HPDE6-E6E7 (cell line): Measurements from ENCODE around the gene FEV.
A peak's percentile ranks its signal among the peaks of the same experiment; 100 is the strongest.

Experiments
- DNase-seq: peaks from one replicate; pipeline ENCODE4 v3.0.0; 2011; ENCODE audit warnings: missing footprints; ENCODE audit errors: extremely low spot score

Gene FEV

DNA sequence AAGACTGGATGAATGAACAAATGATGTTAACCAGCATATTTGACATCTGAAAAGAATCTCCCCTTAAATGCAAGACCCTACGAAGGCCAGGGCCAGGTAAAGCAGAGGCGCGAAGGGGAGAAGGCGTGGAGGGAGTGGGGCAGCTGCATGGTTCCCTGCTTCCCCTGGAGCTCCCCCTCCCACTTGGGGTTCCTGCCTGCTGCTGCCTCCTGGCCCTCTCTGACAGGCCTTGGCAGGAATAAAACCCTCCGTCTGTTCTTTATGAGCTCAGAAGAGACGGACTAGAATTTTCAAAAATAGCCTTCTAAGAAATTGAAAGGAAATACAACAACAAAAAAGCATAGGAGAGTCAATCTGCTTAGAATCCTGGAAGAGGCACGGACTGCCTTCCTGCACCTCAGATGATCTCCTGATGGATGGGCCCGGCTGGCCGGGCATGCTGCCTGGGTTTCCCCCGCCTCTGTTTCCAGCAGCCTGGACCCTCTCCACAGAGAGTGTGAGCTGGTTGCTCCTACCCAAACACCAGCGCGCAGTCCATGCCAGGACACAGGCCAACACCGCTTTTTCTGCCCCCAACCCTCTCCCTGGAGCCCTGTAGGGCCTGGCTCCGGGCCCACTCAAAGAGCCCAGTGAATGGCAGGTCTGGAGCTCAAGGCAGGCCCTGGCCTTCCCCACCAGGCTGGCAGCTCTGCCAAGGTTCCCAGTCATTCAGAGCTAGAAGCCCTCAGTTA is 32.4 kb upstream of the FEV start:
- DNase-seq, result no peak

DNA sequence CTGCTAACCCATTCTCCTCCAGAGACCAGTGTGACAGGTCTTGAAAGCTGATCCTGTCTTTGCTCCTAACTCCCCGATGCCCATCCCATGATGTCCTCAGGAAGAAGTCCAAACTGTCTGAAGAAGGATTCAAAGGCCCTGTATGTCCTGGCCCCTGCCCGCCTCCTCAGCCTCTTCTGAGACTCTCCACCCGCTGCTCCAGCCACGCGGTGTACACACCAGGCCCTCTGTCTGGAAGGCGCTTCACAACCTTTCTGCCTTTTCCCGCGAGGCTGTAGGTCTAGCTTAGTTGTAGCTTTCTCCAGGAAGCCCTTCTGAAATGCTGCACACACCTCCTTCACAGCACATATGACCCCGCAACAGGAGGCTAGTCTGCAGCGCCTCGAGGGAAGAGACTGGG is 31.7 kb upstream of the FEV start:
- DNase-seq, result no peak

DNA sequence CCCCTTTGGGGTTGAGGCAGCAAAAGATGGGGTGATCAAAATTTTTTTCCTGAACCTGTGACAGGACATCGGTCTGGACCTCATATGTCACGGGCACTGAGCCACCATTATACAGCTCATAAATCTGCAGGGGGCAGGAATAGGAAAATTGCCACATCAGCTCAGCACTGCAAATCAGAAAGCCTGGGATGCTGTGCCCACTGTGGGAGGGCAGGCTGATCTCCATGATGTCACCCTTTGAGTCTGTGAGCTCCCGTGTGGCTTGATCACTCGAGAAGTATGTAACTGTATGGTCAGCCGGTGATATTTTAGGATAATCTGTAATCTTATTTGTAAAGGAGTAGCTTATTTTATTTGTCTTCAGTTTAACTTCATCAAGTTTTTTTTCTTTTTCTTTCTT is 25.9 kb upstream of the FEV start:
- no peak for DNase-seq

DNA sequence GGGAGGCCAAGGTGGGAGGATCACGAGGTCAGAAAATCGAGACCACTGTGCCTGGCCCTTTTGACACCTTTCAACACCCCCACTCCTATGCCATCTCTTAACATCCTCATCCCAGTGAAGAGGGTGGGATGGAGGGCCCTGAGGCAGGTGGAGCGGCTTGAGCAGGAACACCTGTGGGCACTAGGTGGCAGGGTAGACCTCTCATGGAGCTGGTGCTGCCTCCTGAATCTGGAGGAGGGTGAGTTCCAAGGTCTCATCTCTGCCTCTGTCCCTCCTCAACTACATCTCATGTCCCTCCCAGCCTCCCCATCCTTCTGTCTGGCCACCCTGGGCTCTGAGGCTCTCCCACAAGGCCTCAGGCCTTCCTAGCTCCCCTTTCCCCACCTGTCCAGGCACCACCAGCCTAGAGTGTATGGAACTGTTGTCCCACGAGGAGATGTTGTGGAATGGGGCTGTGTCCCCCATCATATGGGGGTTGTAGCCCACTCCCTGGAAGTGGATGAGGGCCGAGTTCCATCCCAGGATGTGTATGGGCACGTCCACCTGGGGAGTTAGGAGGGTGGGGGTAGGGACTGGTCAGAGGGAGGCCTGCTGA is 25.3 kb upstream of the FEV start:
- DNase-seq, result peak; percentile 70

DNA sequence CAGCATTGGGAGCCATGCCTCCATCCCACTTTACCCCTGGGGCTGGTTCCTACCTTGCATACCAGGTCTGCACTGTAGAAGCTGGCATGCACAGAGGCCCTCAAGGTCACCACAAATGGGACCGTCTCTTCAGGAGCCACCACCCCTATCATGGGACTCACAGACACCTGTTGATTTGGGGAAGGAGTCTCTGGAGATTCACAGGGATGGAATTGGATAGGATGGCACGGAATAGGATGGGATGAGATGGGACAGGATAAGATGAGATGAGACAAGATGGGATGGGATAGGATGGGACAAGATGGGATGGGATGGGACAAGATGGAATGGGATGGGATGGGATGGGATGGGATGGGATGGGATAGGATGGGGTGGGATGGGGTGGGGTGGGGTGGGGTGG is 24.3 kb upstream of the FEV start:
- no peak for DNase-seq

DNA sequence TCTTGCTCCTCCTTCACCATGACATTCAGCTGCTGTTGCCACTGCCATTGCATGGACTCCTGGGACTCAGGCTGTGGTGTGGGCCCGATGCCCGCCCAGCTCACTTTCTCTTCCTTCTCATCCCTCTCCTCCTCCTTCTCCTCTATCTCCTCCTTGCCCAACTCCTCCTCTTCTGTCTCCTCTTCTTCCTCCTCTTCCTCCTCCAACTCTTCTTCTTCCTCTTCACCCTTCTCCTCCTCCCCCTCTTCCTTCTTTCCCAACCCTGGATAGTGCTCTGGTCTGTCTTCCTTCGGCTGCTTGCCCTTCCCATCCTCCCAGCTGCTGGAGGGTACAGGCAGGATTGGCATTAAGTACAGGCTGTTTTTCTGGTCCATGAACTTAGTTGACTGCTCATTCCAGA is 19.0 kb upstream of the FEV start:
- DNase-seq, result no peak

DNA sequence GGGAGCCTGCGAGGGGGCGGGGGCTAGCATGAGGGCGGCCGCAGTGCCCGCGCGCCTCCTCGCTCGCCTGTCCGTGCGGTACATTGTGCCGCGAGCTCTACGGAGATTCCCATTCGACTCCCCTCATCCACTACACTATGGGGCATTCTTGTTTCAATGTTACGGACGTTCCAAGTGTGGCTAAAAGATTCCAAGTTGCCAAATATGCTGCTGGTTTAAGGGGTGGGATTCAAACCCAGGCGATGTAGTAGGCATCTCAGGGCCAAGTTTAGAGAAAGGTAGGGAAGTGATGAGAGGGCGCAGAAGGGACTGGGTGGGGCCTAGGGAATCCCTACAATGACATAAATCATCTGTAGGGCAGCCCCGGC is 18.3 kb upstream of the FEV start:
- no peak for DNase-seq

DNA sequence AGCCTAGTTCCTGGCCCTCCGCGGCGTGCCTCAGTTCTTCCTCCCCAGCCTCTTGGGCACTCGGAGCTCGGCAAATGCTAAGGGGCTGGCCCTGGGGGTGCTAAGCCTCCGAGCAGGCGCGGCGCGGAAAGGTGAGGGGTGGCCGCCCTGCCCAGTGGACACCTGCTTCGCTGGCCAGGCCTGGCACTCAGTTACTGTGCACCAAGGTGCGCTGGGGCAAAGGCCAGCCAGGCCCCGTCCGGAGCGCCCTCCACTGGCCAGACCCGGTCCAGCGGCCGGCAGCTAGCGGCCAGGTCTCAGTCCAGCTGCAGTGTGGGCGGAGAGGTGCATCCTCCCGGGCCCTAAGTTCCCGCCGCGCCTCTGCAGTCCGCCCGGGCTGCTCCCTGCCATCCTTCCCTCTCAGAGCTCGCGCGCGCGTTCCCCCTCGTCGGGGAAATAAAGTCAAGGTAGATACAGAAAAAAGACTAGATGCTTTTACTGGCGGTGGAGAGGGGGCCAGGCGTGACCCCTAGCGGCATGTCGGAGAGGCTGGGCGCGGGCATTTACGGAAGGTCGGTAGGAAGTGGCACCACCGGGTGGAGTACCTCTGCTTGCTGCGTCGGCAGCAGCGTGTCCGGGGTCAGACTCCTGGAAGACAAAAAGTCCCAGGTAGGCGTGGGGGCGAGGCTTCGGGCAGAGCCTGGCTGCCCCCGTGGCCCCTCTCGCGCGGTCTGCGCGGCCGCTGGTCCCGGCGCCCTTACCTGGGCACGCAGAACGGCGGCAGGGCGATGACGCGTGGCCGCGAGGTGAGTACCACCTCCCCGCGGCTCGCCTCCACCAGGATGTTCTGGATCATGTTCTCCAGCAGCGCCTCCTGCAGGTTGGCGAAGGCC is 17.6 kb upstream of the FEV start:
- no peak for DNase-seq

DNA sequence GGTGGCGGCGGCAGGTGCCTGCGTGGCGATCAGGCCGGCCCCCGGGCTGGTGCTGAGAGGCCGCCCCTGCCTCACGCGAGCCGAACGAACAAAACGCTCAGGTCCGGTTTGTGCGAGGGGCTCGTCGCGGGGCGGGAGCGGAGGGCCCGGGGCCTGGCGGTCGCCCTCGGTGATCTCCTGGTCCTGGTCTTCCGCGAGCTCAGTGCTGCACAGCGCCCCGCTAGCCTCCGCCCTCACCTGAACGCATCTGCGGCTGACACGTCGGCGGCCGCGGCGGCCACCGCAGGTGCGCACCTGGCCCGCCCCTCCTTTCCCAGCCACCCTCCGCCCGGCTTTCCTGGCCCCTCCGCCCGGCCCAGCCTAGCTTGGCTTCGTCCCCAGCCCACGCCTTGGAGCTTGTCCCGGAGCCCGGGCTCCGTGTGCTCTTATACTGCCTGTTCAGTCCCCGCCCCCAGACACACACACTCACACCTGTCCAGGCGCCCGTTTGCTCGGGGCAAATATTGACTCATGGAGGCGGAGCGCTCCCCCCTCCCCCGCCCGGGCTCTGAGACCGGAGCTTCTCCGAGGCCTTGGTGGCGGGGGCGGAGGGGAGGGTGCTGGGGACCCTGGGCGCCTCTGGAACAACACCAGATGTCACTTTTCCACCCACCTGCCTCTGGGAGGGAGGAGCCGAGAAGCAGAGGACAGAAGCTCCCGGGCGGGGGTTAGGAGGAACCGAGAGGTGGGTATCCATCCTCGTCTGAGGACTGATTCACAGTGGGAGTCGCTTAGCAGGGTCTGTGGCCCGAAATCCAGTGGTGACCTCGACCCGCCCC is 16.8 kb upstream of the FEV start:
- no peak for DNase-seq

DNA sequence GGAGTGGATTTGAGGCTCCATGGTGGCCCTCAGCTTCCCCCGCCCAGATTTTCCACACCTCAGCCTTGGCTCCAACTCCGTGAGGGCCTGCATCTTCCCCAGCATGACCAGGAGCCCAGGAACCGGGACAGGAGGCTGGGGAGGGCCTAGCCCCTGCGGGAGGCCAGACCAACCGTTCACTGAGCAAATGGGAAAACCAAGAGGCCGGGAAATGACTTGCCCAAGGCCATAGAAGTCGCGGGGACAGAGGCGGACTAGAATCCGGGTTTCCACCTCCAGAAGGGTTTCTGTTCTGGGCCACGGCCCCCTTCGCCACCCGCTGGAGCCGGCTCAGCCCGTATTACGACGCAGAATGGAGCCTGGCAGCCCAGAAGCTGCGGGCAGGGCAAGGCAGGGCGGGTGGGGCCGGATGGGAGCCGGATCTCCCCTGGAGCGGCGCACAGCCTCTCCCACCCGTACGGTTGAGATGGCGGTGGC is 16.2 kb upstream of the FEV start:
- DNase-seq, result no peak

DNA sequence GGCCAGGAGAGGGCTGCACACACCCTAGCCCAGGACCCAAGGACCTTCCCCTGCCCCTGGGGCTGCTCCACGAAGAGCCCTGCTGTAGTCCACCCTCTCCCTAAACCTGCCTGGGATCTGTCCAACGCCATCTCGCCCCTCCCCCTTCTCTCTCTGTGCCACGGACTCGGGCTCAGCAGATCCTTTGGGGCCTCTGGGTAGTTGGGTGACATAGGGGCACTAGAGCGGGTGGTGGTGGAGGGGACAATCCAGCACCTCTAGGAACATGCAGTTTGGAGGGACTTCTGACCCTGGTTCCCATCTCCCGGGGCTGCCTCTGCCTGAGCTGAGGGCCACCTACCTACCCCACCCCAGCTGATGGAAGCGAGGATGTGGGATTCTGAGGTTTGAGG is 15.6 kb upstream of the FEV start:
- DNase-seq, result no peak

DNA sequence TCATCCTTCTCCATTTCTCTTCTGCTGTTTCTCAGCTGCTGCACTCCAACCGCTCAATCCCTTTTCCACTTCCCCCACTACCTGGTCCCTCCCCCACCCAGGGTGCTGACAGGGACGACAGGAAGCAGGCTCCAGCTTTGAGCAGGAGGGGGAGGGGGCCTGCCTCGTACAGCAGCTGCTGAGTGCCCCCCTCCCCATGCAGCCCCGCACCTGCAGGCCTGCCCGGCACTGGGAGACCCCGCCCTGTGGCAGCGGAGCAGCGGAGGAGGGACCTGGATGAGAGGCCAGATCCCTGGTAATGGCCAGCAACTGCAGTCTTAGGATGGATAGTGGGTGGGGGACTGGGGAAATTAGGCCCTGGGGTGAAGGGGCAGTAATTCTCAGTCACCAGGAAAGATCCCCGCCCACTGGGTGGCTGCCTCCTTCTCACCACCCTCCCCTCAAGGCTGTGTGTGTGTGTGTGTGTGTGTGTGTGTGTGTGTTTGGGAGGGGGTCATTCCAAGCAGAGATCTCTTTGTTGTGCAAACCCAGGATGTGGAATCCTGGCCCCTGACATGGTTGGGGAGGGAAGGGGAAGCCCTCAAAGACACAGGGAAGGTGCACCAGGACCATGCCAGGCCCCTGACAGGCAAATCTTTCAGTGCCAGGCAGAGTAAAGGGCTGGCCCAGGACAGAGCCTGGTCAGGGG is 15.0 kb upstream of the FEV start:
- DNase-seq, result no peak

DNA sequence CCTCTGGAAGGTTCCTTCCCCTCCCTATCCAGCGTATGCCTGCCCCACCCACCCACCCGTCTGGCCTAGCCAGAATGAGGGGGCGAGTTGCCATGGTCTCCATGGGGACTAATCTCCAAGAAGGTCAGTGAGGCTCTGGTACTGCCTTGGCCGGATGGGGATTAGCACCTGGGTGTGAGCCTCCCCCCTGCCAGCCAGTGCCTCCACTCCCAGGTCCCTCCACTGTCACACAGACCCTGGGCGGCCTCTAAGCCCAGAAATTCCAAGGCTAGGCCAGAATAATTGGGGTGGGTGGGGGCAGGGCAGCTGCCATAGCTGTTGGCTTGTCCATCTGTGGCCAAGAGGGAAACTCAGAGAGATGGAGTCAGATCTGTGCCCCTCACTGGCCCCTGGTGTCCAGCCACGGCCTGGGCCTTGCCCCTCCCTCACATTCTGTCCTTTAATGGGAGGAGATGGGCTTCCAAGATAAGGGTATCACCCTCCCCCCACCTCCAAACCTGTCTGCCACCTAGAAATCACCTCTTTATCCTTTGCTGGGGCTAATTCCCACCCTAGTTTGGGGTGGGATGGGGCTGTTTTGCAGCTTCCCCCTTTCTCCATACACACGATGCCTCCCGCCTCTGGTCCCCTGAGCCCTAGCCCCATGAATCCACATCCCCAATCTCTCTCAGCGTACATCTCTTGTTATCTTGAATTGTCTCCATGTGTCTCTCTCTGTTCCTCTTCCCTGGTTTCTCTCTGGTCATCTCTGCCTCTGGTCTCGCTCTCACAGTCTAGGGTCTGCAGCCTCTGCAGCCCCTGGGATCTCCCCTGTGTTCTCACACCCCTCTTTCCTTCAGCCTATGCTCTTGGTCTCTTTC is 14.3 kb upstream of the FEV start:
- DNase-seq, result no peak

DNA sequence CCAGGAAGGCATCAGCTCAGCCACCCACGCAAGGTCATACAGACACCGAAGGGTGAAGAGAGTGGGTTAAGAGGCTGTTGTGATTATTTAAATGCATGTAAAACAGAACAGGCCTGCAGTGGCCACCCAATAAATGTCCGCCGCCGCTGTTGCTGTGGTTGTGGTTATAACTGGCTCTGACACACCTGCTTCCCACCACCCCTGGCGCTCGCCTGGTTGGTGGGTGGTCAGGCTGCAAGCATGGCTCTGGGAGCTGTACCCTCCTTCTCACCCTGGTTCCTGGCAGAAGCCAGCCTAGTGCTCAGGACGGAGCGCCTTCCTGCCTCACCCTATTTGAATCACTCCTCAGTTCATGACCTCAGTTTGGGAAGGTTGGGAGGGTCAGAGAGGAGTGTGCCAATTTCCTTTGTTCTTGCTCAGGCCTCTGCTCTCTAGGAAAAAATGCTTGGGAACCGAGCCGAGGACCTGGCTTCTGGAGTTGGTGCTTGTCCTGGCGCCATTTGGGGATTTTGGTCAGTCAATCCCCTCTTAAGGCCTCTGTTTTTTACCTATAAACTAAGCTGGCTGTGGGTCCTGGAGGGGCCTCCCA is 13.5 kb upstream of the FEV start:
- DNase-seq, result no peak

DNA sequence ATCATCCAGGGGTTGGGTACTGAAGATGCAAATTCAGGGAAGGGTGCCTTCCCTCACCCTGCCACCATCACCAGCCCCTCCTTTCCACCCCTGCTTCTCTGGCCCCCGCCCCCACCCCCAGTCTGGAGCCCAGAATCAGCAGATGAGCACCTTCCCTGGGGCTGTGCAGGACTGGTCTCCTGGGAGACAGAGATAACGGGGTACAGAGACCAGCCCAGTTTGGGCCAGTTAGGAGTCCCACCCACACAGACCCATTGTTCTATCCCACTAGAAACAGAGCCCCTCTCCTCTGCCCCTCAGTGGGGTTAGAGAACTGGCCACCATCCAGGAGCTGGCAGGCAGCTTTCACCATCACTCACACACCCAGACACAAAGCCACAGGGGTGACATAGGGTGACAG is 12.7 kb upstream of the FEV start:
- DNase-seq, result no peak

DNA sequence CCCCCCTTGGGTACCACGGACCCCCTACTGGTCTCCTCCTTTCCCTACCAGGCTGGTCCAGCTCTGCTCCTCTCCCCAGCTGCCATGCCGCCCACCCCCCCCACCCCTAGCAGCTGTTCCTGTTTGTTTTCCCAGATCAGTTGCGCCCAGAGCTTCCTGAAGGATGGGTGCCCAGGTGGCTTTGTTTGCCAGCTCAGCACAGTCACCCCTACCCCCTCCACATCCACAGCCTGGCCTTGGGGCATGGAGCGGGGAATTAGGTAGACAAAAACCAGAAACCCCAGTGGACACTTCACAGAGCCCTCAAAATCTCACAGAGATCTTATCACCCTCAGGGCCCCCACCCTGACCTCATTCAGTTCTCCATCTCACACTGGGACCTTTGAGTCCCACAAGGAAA is 12.0 kb upstream of the FEV start:
- no peak for DNase-seq

DNA sequence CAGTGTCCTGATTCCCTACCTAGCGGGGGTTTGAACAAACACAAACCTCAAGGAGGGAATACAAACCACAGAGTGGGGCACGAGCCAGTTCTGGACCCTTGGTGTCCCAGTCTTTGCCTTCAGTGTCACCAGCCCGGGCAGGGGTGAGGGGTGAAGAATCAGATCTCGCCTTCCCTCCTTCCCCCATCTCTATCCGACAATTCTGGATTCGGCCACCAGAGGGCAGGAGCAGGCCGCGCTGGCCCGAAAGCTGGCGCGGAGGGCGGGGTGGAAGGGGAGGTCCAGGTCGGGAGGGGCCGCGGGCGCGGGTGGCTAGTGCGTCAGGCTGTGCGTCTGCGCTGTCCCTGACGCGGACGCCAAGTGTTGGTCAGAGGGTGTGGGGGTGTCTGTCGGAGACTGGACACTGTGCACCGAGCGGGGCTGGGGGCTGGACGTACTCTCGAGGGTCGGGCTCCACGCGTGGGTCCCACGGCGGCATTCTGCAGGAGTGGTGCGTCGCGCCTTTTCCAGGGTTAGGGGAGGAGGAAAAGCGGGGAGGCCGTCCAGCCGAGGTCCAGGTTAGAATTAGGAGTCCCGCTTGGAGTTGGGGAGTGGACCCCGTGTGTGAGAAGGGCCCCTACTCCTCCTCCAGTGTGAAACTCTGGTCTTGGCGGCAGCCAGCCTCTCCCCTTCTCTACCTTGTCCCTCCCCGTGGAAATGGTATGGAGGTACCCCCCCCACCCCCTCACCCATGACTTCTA is 11.2 kb upstream of the FEV start:
- peak; percentile 81 for DNase-seq

DNA sequence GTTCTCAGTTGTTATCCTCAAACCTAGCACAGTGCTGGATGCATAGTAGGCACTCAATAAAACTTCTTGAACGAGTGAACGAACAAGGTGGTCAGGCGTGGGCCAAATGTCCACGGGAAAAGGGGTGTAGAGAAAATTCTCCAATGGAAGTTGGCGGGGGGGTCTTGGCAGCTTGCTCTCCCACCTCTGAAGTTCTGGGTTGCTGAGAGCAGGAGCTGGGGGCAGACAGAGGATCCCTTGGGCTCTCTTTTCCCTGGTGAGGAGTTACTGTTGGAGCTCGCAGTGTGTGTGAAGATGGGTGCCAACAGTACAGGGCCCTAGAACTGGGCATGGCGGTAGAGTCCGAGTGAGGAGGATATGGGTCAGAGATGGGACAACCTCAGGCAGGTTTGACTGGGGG is 10.6 kb upstream of the FEV start:
- DNase-seq, result no peak
